ENCODE results near the gene NCOA1. TPM values are rescaled to one million over a fixed set of nuclear protein-coding genes. Genes with fewer than 3 reads are reported as not detected.

The NCOA1 gene
- total and polyA plus RNA-seq, 2 experiments from 2014 or later = 32.5 to 51.7 TPM

GRCh38 chr2:24638568-24638967 is 147.5 kb downstream of the NCOA1 start:
- H4K20me1 ChIP-seq (ENCODE audit: insufficient read depth, poor library complexity, severe bottlenecking) = peaks cover 6% of the 10 kb centered on the region
- 97% methylated on average over 1 of the region's 1 CpG for WGBS (ENCODE audit: low lambda C conversion rate, missing lambda C conversion rate)
- H3K4me3 ChIP-seq = no peak overlapping the region
- no peaks in the 10 kb centered on the region for H3K36me3 ChIP-seq (replicated peaks; ENCODE audit: insufficient read depth, low read depth)
- TF ChIP-seq EZH2phosphoT487 (IDR thresholded peaks at IDR 0.05; ENCODE audit: low read depth, severe bottlenecking, unreplicated experiment) (no peak), CTCF (IDR thresholded peaks at IDR 0.05; ENCODE audit: poor library complexity) (no peak), EZH2 (IDR thresholded peaks at IDR 0.05; ENCODE audit: borderline replicate concordance) (no peak)
- DNase-seq (ENCODE audit: low spot score) = no peak
- no peak overlapping the region for H3K4me2 ChIP-seq
- no peaks in the 10 kb centered on the region for H3K9me3 ChIP-seq (ENCODE audit: low read depth)
- no peaks in the 10 kb centered on the region for H3K27me3 ChIP-seq
- no peaks in the 10 kb centered on the region for H3K4me1 ChIP-seq (ENCODE audit: insufficient read depth)
- H3K27ac ChIP-seq = no peak overlapping the region
- H2AFZ ChIP-seq = no peak overlapping the region
- peaks cover 29% of the 10 kb centered on the region for H3K79me2 ChIP-seq
- no peaks in the 10 kb centered on the region for H3K9me2 ChIP-seq (replicated peaks; ENCODE audit: insufficient read depth)

GRCh38 chr2:24642351-24642750 is 151.3 kb downstream of the NCOA1 start:
- WGBS (ENCODE audit: low lambda C conversion rate, missing lambda C conversion rate) = 62% methylated on average over 1 of the region's 1 CpG
- Histone ChIP-seq H3K9me2 (replicated peaks; ENCODE audit: insufficient read depth) (no peaks in the 10 kb centered on the region), H3K9me3 (ENCODE audit: low read depth) (no peaks in the 10 kb centered on the region), H3K4me2 (no peak overlapping the region), H3K36me3 (replicated peaks; ENCODE audit: insufficient read depth, low read depth) (no peaks in the 10 kb centered on the region), H3K27ac (no peak overlapping the region), H3K27me3 (no peaks in the 10 kb centered on the region), H3K4me1 (ENCODE audit: insufficient read depth) (no peaks in the 10 kb centered on the region), H2AFZ (no peak overlapping the region), H3K4me3 (no peak overlapping the region), H3K79me2 (peaks cover 27% of the 10 kb centered on the region), H4K20me1 (ENCODE audit: insufficient read depth, poor library complexity, severe bottlenecking) (peaks cover 6% of the 10 kb centered on the region)
- no peak for DNase-seq (ENCODE audit: low spot score)
- no peak for TF ChIP-seq CTCF (IDR thresholded peaks at IDR 0.05; ENCODE audit: poor library complexity)
- no peak for TF ChIP-seq EZH2 (IDR thresholded peaks at IDR 0.05; ENCODE audit: borderline replicate concordance)
- TF ChIP-seq EZH2phosphoT487 (IDR thresholded peaks at IDR 0.05; ENCODE audit: low read depth, severe bottlenecking, unreplicated experiment) = no peak

- peaks cover 24% of the 10 kb centered on the region for H3K79me2 ChIP-seq
- DNase-seq (ENCODE audit: low spot score) = no peak
- H3K27ac ChIP-seq = no peak overlapping the region
- no peaks in the 10 kb centered on the region for H3K36me3 ChIP-seq (replicated peaks; ENCODE audit: insufficient read depth, low read depth)
- TF ChIP-seq EZH2phosphoT487 (IDR thresholded peaks at IDR 0.05; ENCODE audit: low read depth, severe bottlenecking, unreplicated experiment) (no peak), CTCF (IDR thresholded peaks at IDR 0.05; ENCODE audit: poor library complexity) (no peak), EZH2 (IDR thresholded peaks at IDR 0.05; ENCODE audit: borderline replicate concordance) (no peak)
- no peak overlapping the region for H3K4me2 ChIP-seq
- H3K9me2 ChIP-seq (replicated peaks; ENCODE audit: insufficient read depth) = no peaks in the 10 kb centered on the region
- no peak overlapping the region for H3K4me3 ChIP-seq
- no peak overlapping the region for H2AFZ ChIP-seq
- H3K9me3 ChIP-seq (ENCODE audit: low read depth) = no peaks in the 10 kb centered on the region
- no peaks in the 10 kb centered on the region for H3K4me1 ChIP-seq (ENCODE audit: insufficient read depth)
- 75% methylated on average over 1 of the region's 1 CpG for WGBS (ENCODE audit: low lambda C conversion rate, missing lambda C conversion rate)
- peaks cover 6% of the 10 kb centered on the region for H4K20me1 ChIP-seq (ENCODE audit: insufficient read depth, poor library complexity, severe bottlenecking)
- H3K27me3 ChIP-seq = no peaks in the 10 kb centered on the region
Observed at GRCh38 chr2:24643051-24643450, 152.0 kb downstream of the NCOA1 start.

GRCh38 chr2:24644032-24644431 is 153.0 kb downstream of the NCOA1 start:
- Histone ChIP-seq H3K27ac (no peak overlapping the region), H4K20me1 (ENCODE audit: insufficient read depth, poor library complexity, severe bottlenecking) (peaks cover 6% of the 10 kb centered on the region), H3K4me3 (no peak overlapping the region), H3K4me2 (no peak overlapping the region), H2AFZ (no peak overlapping the region), H3K9me3 (ENCODE audit: low read depth) (no peaks in the 10 kb centered on the region), H3K36me3 (replicated peaks; ENCODE audit: insufficient read depth, low read depth) (no peaks in the 10 kb centered on the region), H3K9me2 (replicated peaks; ENCODE audit: insufficient read depth) (no peaks in the 10 kb centered on the region), H3K27me3 (no peaks in the 10 kb centered on the region), H3K4me1 (ENCODE audit: insufficient read depth) (no peaks in the 10 kb centered on the region), H3K79me2 (peaks cover 14% of the 10 kb centered on the region)
- DNase-seq (ENCODE audit: low spot score) = no peak
- WGBS (ENCODE audit: low lambda C conversion rate, missing lambda C conversion rate) = 91% methylated on average over 2 of the region's 2 CpGs
- TF ChIP-seq CTCF (IDR thresholded peaks at IDR 0.05; ENCODE audit: poor library complexity) = no peak
- no peak for TF ChIP-seq EZH2phosphoT487 (IDR thresholded peaks at IDR 0.05; ENCODE audit: low read depth, severe bottlenecking, unreplicated experiment)
- TF ChIP-seq EZH2 (IDR thresholded peaks at IDR 0.05; ENCODE audit: borderline replicate concordance) = no peak
